GM23338 (cell line): ENCODE results near the gene PLBD1. TPM values are rescaled to one million over a fixed set of nuclear protein-coding genes. Genes with fewer than 3 reads are reported as not detected.

Source experiments
- ATAC-seq: fragments of 200-7000 bp; cut with Tn5 transposase; 3 replicates; pipeline ENCODE4 v1.9.1; 2020
- DNase-seq: peaks from one replicate; pipeline ENCODE4 v3.0.0-alpha.2; 2015; ENCODE audit warnings: low spot score
- H2AFZ ChIP-seq: fragments of 200-600 bp; sonication (generic); 2 replicates; pipeline ENCODE4 v1.8.0; 2016; ENCODE audit warnings: antibody characterized with exemption, mild to moderate bottlenecking, moderate library complexity
- H3F3A ChIP-seq: fragments of 200-600 bp; sonication (generic); replicated peaks from 2 replicates; pipeline ENCODE4 v1.8.0; 2017; ENCODE audit warnings: antibody characterized with exemption, mixed run types, low read depth
- H3K27ac ChIP-seq: fragments of 200-600 bp; sonication (generic); 2 replicates; pipeline ENCODE4 v1.6.1; 2016; ENCODE audit warnings: low read depth
- H3K27me3 ChIP-seq: fragments of 200-600 bp; sonication (generic); 2 replicates; pipeline ENCODE4 v1.8.0; 2016; ENCODE audit warnings: mild to moderate bottlenecking, mixed run types, moderate library complexity; ENCODE audit not compliant: insufficient read depth
- H3K36me3 ChIP-seq: fragments of 200-600 bp; sonication (generic); 2 replicates; pipeline ENCODE4 v1.8.0; 2016; ENCODE audit warnings: mild to moderate bottlenecking; ENCODE audit not compliant: insufficient read depth
- H3K4me1 ChIP-seq: fragments of 200-600 bp; sonication (generic); 2 replicates; pipeline ENCODE4 v1.8.0; 2016; ENCODE audit warnings: mild to moderate bottlenecking, moderate library complexity; ENCODE audit not compliant: insufficient read depth
- H3K4me2 ChIP-seq: fragments of 200-600 bp; sonication (generic); 2 replicates; pipeline ENCODE4 v1.7.1; 2017; ENCODE audit warnings: mixed run types
- H3K4me3 ChIP-seq: fragments of 200-600 bp; sonication (generic); 2 replicates; pipeline ENCODE4 v1.6.1; 2016; ENCODE audit warnings: mixed run types
- H3K79me2 ChIP-seq: fragments of 200-600 bp; sonication (generic); replicated peaks from 2 replicates; pipeline ENCODE4 v1.8.0; 2017; ENCODE audit warnings: mild to moderate bottlenecking; ENCODE audit not compliant: insufficient read depth
- H3K9me2 ChIP-seq: fragments of 200-600 bp; sonication (generic); 2 replicates; pipeline ENCODE4 v1.8.0; 2017; ENCODE audit not compliant: insufficient read depth
- H4K20me1 ChIP-seq: fragments of 200-600 bp; sonication (generic); replicated peaks from 2 replicates; pipeline ENCODE4 v1.8.0; 2017; ENCODE audit warnings: mild to moderate bottlenecking; ENCODE audit not compliant: insufficient read depth
- H3K27ac Mint-ChIP-seq: 2 replicates; pipeline ENCODE4 v1.8.0; 2020; ENCODE audit warnings: inconsistent platforms, mild to moderate bottlenecking, moderate library complexity, mixed read lengths
- H3K27me3 Mint-ChIP-seq: 3 replicates; pipeline ENCODE4 v1.8.0; 2022; ENCODE audit warnings: low read depth, mild to moderate bottlenecking, moderate library complexity, mixed read lengths, inconsistent platforms; ENCODE audit not compliant: insufficient read depth, poor library complexity
- H3K36me3 Mint-ChIP-seq: 3 replicates; pipeline ENCODE4 v1.8.0; 2021; ENCODE audit warnings: low read depth, mild to moderate bottlenecking, inconsistent platforms, moderate library complexity, mixed read lengths
- H3K4me1 Mint-ChIP-seq: 3 replicates; pipeline ENCODE4 v1.8.0; 2020; ENCODE audit warnings: mild to moderate bottlenecking, inconsistent platforms, mixed read lengths
- H3K4me3 Mint-ChIP-seq: 3 replicates; pipeline ENCODE4 v1.8.0; 2021; ENCODE audit warnings: moderate library complexity, mild to moderate bottlenecking, inconsistent platforms, mixed read lengths
- H3K9me3 Mint-ChIP-seq: 3 replicates; pipeline ENCODE4 v1.8.0; 2020; ENCODE audit warnings: moderate library complexity, mild to moderate bottlenecking, inconsistent platforms, mixed read lengths
- CREB1 ChIP-seq: fragments of 250-450 bp; sonication (Bioruptor Pico); IDR thresholded peaks from 2 replicates; pipeline ENCODE4 v1.5.0; 2020; ENCODE audit warnings: low read depth, mild to moderate bottlenecking, moderate library complexity
- EZH2 ChIP-seq: fragments of 200-600 bp; sonication (generic); IDR thresholded peaks from one replicate; pipeline ENCODE4 v1.8.0; 2017; ENCODE audit warnings: antibody characterized with exemption, mild to moderate bottlenecking, low read depth; ENCODE audit not compliant: unreplicated experiment
- EZH2phosphoT487 ChIP-seq: fragments of 200-600 bp; sonication (generic); IDR thresholded peaks from one replicate; pipeline ENCODE4 v1.8.1; 2018; ENCODE audit warnings: antibody characterized with exemption; ENCODE audit not compliant: unreplicated experiment
- JUNB ChIP-seq: IDR thresholded peaks from one replicate; pipeline ENCODE4 v1.6.1; 2016; ENCODE audit warnings: antibody characterized with exemption; ENCODE audit not compliant: unreplicated experiment
- NANOG ChIP-seq: IDR thresholded peaks from 2 replicates; pipeline ENCODE4 v1.6.1; 2016; ENCODE audit warnings: antibody characterized with exemption, borderline replicate concordance
- POLR2AphosphoS5 ChIP-seq: IDR thresholded peaks from 2 replicates; pipeline ENCODE4 v1.6.1; 2016; ENCODE audit warnings: antibody characterized with exemption, low read depth
- STAT1 ChIP-seq: IDR thresholded peaks from one replicate; pipeline ENCODE4 v1.6.1; 2016; ENCODE audit warnings: antibody characterized with exemption; ENCODE audit not compliant: unreplicated experiment
- ZNF114 ChIP-seq: fragments of 250-450 bp; sonication (Bioruptor Pico); IDR thresholded peaks from 2 replicates; pipeline ENCODE4 v1.5.0; 2020; ENCODE audit warnings: mild to moderate bottlenecking, moderate library complexity
- ZNF331 ChIP-seq: fragments of 250-450 bp; sonication (Bioruptor Pico); IDR thresholded peaks from 2 replicates; pipeline ENCODE4 v1.5.0; 2020; ENCODE audit warnings: low read depth, mild to moderate bottlenecking, moderate library complexity
- polyA plus RNA-seq: library from polyadenylated mRNA; unstranded; fragments of >200 nt; fragmentation: Nextera tagmentation; extraction: Ambion mirVana; gene quantifications from 2 replicates; pipeline ENCODE4 v1.2.1, GENCODE V29; 2016
- total RNA-seq: library from RNA; depleted of rRNA; stranded (reverse); fragments of >200 nt; shearing (Covaris generic); gene quantifications from 2 replicates; pipeline ENCODE4 v1.2.3, GENCODE V29; 2014
- TF ChIP-seq, protein P1 (sequence below): IDR thresholded peaks from 2 replicates; pipeline ENCODE4 v1.6.1; 2016; ENCODE audit warnings: antibody characterized with exemption
- TF ChIP-seq, protein P2 (sequence below): IDR thresholded peaks from one replicate; pipeline ENCODE4 v1.6.1; 2018; ENCODE audit warnings: antibody characterized with exemption; ENCODE audit not compliant: unreplicated experiment
- TF ChIP-seq, protein P3 (sequence below), 2 experiments: fragments of 200-600 bp in 1 of 2; sonication (generic) in 1 of 2; conservative IDR thresholded peaks; 2 replicates each; pipeline versions ENCODE4 v1.5.1 to v1.6.1; 2016 to 2017; ENCODE audit warnings: antibody characterized with exemption in 2 of 2, low read depth in 2 of 2, mild to moderate bottlenecking in 2 of 2, moderate library complexity in 1 of 2
- TF ChIP-seq, protein P4 (sequence below): fragments of 250-450 bp; sonication (Bioruptor Pico); IDR thresholded peaks from 2 replicates; pipeline ENCODE4 v1.5.0; 2020; ENCODE audit warnings: mild to moderate bottlenecking, moderate library complexity

The PLBD1 gene
- total and polyA plus RNA-seq, 2 experiments from 2014 or later, result 10.2 to 16.3 TPM

DNA sequence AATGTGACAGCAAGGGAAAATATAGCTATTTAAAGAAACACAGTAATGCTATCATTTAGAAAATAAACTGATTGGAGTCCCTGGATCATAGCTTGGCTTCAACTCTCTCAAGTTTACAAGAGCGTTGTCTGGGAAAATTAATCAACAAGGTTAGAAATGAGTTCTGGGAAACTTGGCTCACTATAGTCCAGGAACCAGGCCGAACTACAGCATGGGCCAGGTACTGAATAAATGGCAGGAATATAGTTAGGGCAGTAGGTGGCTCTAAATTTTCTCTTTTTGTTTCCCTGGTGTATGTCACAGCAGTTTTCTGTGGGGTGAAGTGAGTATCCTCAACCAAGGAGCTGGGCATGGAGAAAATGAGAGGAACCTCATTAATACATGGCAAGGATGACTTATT, 72.4 kb downstream of the PLBD1 start:
- Histone ChIP-seq H3K4me3 (no peak overlapping the region), H3K4me1 (no peaks in the 10 kb centered on the region), H2AFZ (no peak overlapping the region), H3F3A (no peaks in the 10 kb centered on the region), H3K36me3 (peaks cover 28% of the 10 kb centered on the region), H3K27me3 (no peaks in the 10 kb centered on the region), H4K20me1 (no peaks in the 10 kb centered on the region), H3K4me2 (no peak overlapping the region), H3K9me2 (no peaks in the 10 kb centered on the region), H3K27ac (no peak overlapping the region), H3K79me2 (no peaks in the 10 kb centered on the region)
- H3K4me1 Mint-ChIP-seq, result no peaks in the 10 kb centered on the region
- peaks cover 73% of the 10 kb centered on the region for H3K36me3 Mint-ChIP-seq
- peaks cover 7% of the 10 kb centered on the region for H3K27me3 Mint-ChIP-seq
- H3K9me3 Mint-ChIP-seq, result no peaks in the 10 kb centered on the region; the same call in 2 of the 3 replicates
- no peak overlapping the region for H3K27ac Mint-ChIP-seq
- DNase-seq, result no peak
- no peak for ATAC-seq
- H3K4me3 Mint-ChIP-seq, result no peak overlapping the region
- TF ChIP-seq, protein P1, sequence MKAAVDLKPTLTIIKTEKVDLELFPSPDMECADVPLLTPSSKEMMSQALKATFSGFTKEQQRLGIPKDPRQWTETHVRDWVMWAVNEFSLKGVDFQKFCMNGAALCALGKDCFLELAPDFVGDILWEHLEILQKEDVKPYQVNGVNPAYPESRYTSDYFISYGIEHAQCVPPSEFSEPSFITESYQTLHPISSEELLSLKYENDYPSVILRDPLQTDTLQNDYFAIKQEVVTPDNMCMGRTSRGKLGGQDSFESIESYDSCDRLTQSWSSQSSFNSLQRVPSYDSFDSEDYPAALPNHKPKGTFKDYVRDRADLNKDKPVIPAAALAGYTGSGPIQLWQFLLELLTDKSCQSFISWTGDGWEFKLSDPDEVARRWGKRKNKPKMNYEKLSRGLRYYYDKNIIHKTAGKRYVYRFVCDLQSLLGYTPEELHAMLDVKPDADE, result no peak
- TF ChIP-seq NANOG (no peak), EZH2 (no peak), ZNF331 (CRISPR knock-in tag) (no peak), STAT1 (no peak), JUNB (no peak), EZH2phosphoT487 (no peak), POLR2AphosphoS5 (no peak), ZNF114 (CRISPR knock-in tag) (no peak), CREB1 (CRISPR knock-in tag) (no peak)
- TF ChIP-seq, protein P2, sequence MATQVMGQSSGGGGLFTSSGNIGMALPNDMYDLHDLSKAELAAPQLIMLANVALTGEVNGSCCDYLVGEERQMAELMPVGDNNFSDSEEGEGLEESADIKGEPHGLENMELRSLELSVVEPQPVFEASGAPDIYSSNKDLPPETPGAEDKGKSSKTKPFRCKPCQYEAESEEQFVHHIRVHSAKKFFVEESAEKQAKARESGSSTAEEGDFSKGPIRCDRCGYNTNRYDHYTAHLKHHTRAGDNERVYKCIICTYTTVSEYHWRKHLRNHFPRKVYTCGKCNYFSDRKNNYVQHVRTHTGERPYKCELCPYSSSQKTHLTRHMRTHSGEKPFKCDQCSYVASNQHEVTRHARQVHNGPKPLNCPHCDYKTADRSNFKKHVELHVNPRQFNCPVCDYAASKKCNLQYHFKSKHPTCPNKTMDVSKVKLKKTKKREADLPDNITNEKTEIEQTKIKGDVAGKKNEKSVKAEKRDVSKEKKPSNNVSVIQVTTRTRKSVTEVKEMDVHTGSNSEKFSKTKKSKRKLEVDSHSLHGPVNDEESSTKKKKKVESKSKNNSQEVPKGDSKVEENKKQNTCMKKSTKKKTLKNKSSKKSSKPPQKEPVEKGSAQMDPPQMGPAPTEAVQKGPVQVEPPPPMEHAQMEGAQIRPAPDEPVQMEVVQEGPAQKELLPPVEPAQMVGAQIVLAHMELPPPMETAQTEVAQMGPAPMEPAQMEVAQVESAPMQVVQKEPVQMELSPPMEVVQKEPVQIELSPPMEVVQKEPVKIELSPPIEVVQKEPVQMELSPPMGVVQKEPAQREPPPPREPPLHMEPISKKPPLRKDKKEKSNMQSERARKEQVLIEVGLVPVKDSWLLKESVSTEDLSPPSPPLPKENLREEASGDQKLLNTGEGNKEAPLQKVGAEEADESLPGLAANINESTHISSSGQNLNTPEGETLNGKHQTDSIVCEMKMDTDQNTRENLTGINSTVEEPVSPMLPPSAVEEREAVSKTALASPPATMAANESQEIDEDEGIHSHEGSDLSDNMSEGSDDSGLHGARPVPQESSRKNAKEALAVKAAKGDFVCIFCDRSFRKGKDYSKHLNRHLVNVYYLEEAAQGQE, result no peak
- TF ChIP-seq, protein P3, sequence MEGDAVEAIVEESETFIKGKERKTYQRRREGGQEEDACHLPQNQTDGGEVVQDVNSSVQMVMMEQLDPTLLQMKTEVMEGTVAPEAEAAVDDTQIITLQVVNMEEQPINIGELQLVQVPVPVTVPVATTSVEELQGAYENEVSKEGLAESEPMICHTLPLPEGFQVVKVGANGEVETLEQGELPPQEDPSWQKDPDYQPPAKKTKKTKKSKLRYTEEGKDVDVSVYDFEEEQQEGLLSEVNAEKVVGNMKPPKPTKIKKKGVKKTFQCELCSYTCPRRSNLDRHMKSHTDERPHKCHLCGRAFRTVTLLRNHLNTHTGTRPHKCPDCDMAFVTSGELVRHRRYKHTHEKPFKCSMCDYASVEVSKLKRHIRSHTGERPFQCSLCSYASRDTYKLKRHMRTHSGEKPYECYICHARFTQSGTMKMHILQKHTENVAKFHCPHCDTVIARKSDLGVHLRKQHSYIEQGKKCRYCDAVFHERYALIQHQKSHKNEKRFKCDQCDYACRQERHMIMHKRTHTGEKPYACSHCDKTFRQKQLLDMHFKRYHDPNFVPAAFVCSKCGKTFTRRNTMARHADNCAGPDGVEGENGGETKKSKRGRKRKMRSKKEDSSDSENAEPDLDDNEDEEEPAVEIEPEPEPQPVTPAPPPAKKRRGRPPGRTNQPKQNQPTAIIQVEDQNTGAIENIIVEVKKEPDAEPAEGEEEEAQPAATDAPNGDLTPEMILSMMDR (conservative IDR thresholded peaks at IDR 0.05; ENCODE audit: low read depth in 2 of 2), result no peak
- TF ChIP-seq, protein P4, sequence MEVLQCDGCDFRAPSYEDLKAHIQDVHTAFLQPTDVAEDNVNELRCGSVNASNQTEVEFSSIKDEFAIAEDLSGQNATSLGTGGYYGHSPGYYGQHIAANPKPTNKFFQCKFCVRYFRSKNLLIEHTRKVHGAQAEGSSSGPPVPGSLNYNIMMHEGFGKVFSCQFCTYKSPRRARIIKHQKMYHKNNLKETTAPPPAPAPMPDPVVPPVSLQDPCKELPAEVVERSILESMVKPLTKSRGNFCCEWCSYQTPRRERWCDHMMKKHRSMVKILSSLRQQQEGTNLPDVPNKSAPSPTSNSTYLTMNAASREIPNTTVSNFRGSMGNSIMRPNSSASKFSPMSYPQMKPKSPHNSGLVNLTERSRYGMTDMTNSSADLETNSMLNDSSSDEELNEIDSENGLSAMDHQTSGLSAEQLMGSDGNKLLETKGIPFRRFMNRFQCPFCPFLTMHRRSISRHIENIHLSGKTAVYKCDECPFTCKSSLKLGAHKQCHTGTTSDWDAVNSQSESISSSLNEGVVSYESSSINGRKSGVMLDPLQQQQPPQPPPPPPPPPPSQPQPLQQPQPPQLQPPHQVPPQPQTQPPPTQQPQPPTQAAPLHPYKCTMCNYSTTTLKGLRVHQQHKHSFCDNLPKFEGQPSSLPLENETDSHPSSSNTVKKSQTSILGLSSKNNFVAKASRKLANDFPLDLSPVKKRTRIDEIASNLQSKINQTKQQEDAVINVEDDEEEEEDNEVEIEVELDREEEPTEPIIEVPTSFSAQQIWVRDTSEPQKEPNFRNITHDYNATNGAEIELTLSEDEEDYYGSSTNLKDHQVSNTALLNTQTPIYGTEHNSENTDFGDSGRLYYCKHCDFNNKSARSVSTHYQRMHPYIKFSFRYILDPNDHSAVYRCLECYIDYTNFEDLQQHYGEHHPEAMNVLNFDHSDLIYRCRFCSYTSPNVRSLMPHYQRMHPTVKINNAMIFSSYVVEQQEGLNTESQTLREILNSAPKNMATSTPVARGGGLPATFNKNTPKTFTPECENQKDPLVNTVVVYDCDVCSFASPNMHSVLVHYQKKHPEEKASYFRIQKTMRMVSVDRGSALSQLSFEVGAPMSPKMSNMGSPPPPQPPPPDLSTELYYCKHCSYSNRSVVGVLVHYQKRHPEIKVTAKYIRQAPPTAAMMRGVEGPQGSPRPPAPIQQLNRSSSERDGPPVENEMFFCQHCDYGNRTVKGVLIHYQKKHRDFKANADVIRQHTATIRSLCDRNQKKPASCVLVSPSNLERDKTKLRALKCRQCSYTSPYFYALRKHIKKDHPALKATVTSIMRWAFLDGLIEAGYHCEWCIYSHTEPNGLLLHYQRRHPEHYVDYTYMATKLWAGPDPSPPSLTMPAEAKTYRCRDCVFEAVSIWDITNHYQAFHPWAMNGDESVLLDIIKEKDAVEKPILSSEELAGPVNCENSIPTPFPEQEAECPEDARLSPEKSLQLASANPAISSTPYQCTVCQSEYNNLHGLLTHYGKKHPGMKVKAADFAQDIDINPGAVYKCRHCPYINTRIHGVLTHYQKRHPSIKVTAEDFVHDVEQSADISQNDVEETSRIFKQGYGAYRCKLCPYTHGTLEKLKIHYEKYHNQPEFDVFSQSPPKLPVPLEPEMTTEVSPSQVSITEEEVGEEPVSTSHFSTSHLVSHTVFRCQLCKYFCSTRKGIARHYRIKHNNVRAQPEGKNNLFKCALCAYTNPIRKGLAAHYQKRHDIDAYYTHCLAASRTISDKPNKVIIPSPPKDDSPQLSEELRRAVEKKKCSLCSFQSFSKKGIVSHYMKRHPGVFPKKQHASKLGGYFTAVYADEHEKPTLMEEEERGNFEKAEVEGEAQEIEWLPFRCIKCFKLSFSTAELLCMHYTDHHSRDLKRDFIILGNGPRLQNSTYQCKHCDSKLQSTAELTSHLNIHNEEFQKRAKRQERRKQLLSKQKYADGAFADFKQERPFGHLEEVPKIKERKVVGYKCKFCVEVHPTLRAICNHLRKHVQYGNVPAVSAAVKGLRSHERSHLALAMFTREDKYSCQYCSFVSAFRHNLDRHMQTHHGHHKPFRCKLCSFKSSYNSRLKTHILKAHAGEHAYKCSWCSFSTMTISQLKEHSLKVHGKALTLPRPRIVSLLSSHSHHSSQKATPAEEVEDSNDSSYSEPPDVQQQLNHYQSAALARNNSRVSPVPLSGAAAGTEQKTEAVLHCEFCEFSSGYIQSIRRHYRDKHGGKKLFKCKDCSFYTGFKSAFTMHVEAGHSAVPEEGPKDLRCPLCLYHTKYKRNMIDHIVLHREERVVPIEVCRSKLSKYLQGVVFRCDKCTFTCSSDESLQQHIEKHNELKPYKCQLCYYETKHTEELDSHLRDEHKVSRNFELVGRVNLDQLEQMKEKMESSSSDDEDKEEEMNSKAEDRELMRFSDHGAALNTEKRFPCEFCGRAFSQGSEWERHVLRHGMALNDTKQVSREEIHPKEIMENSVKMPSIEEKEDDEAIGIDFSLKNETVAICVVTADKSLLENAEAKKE (CRISPR knock-in tag), result no peak
